Stimulated activated effector memory CD8-positive, alpha-beta T cell treated with anti-CD3 and anti-CD28 coated beads, Interleukin-12 subunit alpha, Interleukin-12 subunit beta, amount 100 ng/mL, for 72 hours (primary cell): ENCODE measurements around the gene NSMF.

Experiments
- ATAC-seq: fragments of 150-1000 bp; cut with Tn5 transposase; 2 replicates; pipeline ENCODE4 v1.10.0; 2021
- DNase-seq, 2 donors: peaks; one replicate each; pipeline ENCODE4 v3.0.0; 2021 to 2022; ENCODE audit warnings: low spot score in 2 of 2
- H3K27ac Mint-ChIP-seq: one replicate; pipeline ENCODE4 v1.8.0; 2022; ENCODE audit warnings: mild to moderate bottlenecking, mixed read lengths
- H3K36me3 Mint-ChIP-seq: one replicate; pipeline ENCODE4 v1.8.0; 2022; ENCODE audit warnings: mild to moderate bottlenecking, mixed read lengths
- H3K4me1 Mint-ChIP-seq: one replicate; pipeline ENCODE4 v1.8.0; 2022; ENCODE audit warnings: mixed read lengths
- H3K4me3 Mint-ChIP-seq: one replicate; pipeline ENCODE4 v1.8.0; 2022; ENCODE audit warnings: mild to moderate bottlenecking, mixed read lengths
- H3K9me3 Mint-ChIP-seq: one replicate; pipeline ENCODE4 v1.8.0; 2022; ENCODE audit warnings: mixed read lengths

Gene NSMF

GRCh38 chr9:137494550-137495351, 35.6 kb upstream of the NSMF start:
- Mint-ChIP-seq H3K27ac (peak overlapping the region; percentile 60), H3K4me1 (peaks cover 17% of the 10 kb centered on the region), H3K36me3 (no peaks in the 10 kb centered on the region), H3K4me3 (no peak overlapping the region), H3K9me3 (no peaks in the 10 kb centered on the region)
- no peak for ATAC-seq
- no peak for DNase-seq

GRCh38 chr9:137494104-137494544, 35.0 kb upstream of the NSMF start:
- H3K36me3 Mint-ChIP-seq: no peaks in the 10 kb centered on the region
- no peak overlapping the region for H3K4me3 Mint-ChIP-seq
- ATAC-seq: peak; percentile 25
- no peaks in the 10 kb centered on the region for H3K9me3 Mint-ChIP-seq
- peaks cover 17% of the 10 kb centered on the region for H3K4me1 Mint-ChIP-seq
- DNase-seq: no peak
- peak overlapping the region; percentile 60 for H3K27ac Mint-ChIP-seq

- Mint-ChIP-seq H3K9me3 (no peaks in the 10 kb centered on the region), H3K27ac (peak overlapping the region; percentile 60), H3K36me3 (no peaks in the 10 kb centered on the region), H3K4me3 (no peak overlapping the region), H3K4me1 (peaks cover 17% of the 10 kb centered on the region)
- ATAC-seq (no peak), DNase-seq (no peak)
These were observed 34.4 kb upstream of the NSMF start for GRCh38 chr9:137493364-137494103.

GRCh38 chr9:137492464-137493363, 33.6 kb upstream of the NSMF start:
- no peaks in the 10 kb centered on the region for H3K36me3 Mint-ChIP-seq
- DNase-seq (no peak), ATAC-seq (peak; percentile 68)
- no peaks in the 10 kb centered on the region for H3K9me3 Mint-ChIP-seq
- H3K27ac Mint-ChIP-seq: no peak overlapping the region
- peaks cover 17% of the 10 kb centered on the region for H3K4me1 Mint-ChIP-seq
- no peak overlapping the region for H3K4me3 Mint-ChIP-seq

- H3K4me1 Mint-ChIP-seq: peaks cover 17% of the 10 kb centered on the region
- no peak overlapping the region for H3K4me3 Mint-ChIP-seq
- no peak overlapping the region for H3K27ac Mint-ChIP-seq
- no peak for ATAC-seq
- H3K9me3 Mint-ChIP-seq: no peaks in the 10 kb centered on the region
- no peak for DNase-seq
- H3K36me3 Mint-ChIP-seq: no peaks in the 10 kb centered on the region
These were observed 32.8 kb upstream of the NSMF start for GRCh38 chr9:137491735-137492432.

- Mint-ChIP-seq H3K4me1 (peaks cover 17% of the 10 kb centered on the region), H3K27ac (no peak overlapping the region), H3K9me3 (no peaks in the 10 kb centered on the region), H3K4me3 (no peak overlapping the region), H3K36me3 (no peaks in the 10 kb centered on the region)
- ATAC-seq: no peak
- no peak for DNase-seq
These were observed 31.5 kb upstream of the NSMF start for GRCh38 chr9:137490532-137491186.

GRCh38 chr9:137488906-137489305, 29.8 kb upstream of the NSMF start:
- DNase-seq (no peak), ATAC-seq (no peak)
- Mint-ChIP-seq H3K4me3 (no peak overlapping the region), H3K27ac (no peak overlapping the region), H3K4me1 (peaks cover 7% of the 10 kb centered on the region), H3K9me3 (no peaks in the 10 kb centered on the region), H3K36me3 (no peaks in the 10 kb centered on the region)

GRCh38 chr9:137488327-137488653, 29.2 kb upstream of the NSMF start:
- no peak for DNase-seq
- Mint-ChIP-seq H3K27ac (no peak overlapping the region), H3K36me3 (no peaks in the 10 kb centered on the region), H3K4me1 (peaks cover 7% of the 10 kb centered on the region), H3K4me3 (no peak overlapping the region), H3K9me3 (no peaks in the 10 kb centered on the region)
- ATAC-seq: no peak

- no peak for DNase-seq
- Mint-ChIP-seq H3K4me3 (no peak overlapping the region), H3K9me3 (no peaks in the 10 kb centered on the region), H3K27ac (no peak overlapping the region), H3K4me1 (peaks cover 7% of the 10 kb centered on the region), H3K36me3 (no peaks in the 10 kb centered on the region)
- no peak for ATAC-seq
These were observed 28.6 kb upstream of the NSMF start for GRCh38 chr9:137487454-137488326.

GRCh38 chr9:137486545-137487453, 27.7 kb upstream of the NSMF start:
- Mint-ChIP-seq H3K36me3 (no peaks in the 10 kb centered on the region), H3K4me3 (no peak overlapping the region), H3K27ac (no peak overlapping the region), H3K9me3 (no peaks in the 10 kb centered on the region), H3K4me1 (peaks cover 5% of the 10 kb centered on the region)
- no peak for DNase-seq
- ATAC-seq: no peak

- DNase-seq (no peak), ATAC-seq (no peak)
- no peaks in the 10 kb centered on the region for H3K4me1 Mint-ChIP-seq
- no peak overlapping the region for H3K4me3 Mint-ChIP-seq
- H3K36me3 Mint-ChIP-seq: no peaks in the 10 kb centered on the region
- H3K9me3 Mint-ChIP-seq: no peaks in the 10 kb centered on the region
- H3K27ac Mint-ChIP-seq: no peak overlapping the region
These were observed 27.0 kb upstream of the NSMF start for GRCh38 chr9:137486141-137486490.

- Mint-ChIP-seq H3K9me3 (no peaks in the 10 kb centered on the region), H3K4me3 (no peak overlapping the region), H3K27ac (no peak overlapping the region), H3K36me3 (no peaks in the 10 kb centered on the region), H3K4me1 (no peaks in the 10 kb centered on the region)
- no peak for ATAC-seq
- DNase-seq: no peak
These were observed 26.4 kb upstream of the NSMF start for GRCh38 chr9:137485343-137486140.
